ENCODE data around the gene CACNB4.

The CACNB4 gene

GRCh38 chr2:152086231-152086630 lies 12.6 kb downstream of the CACNB4 start:
- DNase-seq = no peak

- no peak for DNase-seq
Measured at GRCh38 chr2:152084076-152084475, 14.8 kb downstream of the CACNB4 start.

GRCh38 chr2:152083202-152083875 lies 15.5 kb downstream of the CACNB4 start:
- no peak for DNase-seq

DNA sequence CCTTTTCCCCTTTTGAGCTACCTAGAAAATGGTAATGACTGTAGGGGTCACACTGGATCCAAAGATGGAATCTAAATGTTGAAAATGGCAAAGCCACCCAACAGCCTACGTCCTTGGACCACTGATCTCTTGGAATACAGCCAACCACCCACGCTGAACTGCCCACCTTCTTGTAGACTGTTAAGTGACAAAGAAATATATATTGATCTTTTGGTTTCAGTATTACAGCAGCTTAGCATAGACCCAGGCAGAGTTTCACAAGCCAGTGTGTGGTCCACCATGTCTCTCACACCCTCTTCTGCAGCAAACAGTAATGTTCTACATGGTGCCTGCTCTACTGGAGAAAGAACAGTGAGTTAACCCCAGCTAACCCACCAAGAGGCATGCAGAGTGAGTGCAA lies 20.2 kb downstream of the CACNB4 start:
- DNase-seq = no peak

GRCh38 chr2:152078023-152078422 lies 20.8 kb downstream of the CACNB4 start:
- DNase-seq = no peak

DNA sequence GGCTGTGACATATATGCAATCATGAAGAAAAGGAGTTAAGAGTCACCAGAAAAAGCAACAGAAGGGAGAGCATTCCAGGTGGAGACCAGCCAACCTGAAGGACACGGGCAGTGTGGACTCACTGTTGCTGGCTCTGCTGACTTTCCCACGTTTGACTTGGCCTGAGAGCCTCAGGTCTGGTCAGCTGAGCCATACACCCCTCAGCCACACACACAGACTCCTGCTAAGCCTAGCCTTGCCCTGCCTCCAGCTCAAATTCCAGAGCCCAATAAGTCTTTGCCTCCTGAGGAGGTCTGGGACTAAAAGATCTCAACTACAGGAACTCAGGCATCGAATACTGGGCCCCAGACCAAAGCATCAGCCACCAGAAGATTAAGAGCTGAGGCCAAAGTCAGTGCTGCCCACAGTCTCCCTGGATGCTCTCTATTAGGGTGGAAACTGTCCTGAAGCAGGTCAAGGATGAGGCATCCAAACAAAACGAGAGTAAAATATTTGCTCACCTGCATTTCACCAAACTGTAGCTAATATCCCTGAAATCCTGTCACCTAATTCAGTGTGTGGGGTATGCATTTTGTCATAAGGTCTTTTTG lies 23.3 kb downstream of the CACNB4 start:
- DNase-seq = no peak

GRCh38 chr2:152072011-152072410 lies 26.8 kb downstream of the CACNB4 start:
- DNase-seq = no peak

DNA sequence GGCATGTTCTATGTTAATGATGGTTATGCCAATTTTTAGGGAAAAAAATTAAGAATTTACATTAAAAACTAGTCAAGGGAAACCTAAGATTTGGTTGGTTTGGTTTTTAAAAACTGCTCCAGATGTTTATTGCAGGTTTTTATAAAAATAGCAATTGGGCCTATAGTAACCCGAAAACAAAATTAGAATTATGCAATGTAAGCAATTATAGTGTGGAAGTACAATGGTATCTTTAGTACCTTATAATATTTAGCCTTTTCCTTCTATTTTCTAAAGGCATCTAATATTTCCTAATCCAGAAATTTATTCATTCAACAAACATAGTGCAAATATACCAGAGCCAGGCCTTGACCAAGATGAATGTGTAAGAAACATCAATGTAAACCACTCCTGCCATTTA lies 27.3 kb downstream of the CACNB4 start:
- DNase-seq = no peak

- no peak for DNase-seq
Measured at GRCh38 chr2:152071092-152071491, 27.8 kb downstream of the CACNB4 start.

- no peak for DNase-seq
Measured at GRCh38 chr2:152068226-152068625, 30.6 kb downstream of the CACNB4 start.

DNA sequence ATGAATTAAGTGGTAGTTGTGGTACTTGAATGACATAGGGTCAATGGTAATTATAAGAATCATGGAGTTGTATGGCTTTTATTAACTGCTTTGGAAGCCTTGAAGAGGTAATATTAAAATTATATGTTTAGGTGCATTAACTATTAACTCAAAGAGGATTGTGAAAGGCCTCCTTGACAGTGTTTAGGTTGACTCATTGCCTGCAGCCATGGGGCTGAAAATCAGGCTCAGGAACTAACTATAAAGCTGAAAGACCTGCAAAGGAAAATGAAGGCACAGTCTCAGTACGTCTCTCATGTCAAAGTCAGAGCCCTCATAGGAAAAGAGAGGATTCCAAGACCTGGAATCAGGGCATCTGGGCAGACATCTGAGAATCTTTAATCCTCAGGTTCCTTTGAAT lies 31.0 kb downstream of the CACNB4 start:
- DNase-seq = no peak

DNA sequence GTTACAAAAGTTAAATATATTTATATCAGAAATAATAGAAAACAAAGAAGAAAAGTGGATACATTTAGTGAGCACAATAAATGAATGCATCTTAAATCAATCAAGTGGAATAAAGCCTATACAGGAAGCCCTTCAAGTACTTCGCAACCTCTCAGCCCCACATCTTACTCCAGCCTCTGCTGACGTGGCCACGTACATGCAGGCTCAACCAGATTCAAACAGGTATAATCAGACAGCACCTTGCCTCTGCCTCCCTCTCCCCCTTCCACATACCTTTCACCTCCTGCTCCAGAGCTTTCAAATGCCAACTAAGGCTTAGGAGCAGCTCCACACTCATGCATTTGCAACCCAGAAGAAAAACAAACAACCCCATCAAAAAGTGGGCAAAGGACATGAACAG lies 32.9 kb downstream of the CACNB4 start:
- no peak for DNase-seq

DNA sequence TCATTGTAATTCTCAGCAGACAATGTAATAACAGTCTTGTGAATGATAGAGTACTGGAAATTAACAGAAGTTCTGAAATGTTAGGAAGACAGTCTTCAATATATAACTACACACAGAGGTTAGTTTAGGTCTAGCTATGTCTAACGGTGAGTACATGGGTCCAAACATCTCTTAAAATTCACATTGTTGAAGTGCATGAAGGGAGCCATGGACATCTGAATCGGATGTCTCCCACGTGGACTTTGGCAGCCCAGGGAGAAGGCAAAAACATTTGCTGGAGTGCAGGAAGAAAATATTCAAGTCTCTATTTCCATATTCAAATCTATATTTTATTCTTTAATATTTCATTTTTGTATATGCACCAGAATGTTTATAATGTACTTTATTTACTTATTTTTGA lies 34.8 kb downstream of the CACNB4 start:
- DNase-seq = no peak

DNA sequence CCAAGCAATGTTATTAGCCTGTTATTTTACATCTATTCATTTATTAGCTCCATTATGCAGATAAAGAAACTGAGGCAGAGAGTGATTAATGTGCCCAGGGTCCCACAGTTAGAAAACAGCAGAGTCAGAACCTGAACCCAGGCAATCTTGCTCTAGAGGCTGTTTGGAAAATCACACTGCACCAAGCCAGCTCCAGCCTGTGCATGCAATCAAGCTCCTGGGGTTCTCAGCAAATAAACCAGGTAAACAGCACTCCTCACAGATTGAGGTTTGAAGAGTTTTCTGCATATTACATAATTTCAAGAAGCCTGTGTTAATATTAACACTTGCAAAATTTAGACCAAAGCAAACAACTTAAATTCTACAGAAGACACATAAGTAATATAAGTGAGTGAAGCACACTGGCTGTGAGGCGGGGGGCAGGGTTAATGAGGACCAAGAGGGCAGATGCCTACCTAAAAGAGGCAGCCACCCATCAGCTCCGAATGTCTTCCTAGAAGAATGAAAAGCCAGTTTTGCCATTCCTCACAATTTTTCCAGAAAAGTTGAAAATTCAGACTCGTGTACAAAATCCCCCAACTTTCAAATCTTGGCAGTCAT lies 35.4 kb downstream of the CACNB4 start:
- DNase-seq = no peak

DNA sequence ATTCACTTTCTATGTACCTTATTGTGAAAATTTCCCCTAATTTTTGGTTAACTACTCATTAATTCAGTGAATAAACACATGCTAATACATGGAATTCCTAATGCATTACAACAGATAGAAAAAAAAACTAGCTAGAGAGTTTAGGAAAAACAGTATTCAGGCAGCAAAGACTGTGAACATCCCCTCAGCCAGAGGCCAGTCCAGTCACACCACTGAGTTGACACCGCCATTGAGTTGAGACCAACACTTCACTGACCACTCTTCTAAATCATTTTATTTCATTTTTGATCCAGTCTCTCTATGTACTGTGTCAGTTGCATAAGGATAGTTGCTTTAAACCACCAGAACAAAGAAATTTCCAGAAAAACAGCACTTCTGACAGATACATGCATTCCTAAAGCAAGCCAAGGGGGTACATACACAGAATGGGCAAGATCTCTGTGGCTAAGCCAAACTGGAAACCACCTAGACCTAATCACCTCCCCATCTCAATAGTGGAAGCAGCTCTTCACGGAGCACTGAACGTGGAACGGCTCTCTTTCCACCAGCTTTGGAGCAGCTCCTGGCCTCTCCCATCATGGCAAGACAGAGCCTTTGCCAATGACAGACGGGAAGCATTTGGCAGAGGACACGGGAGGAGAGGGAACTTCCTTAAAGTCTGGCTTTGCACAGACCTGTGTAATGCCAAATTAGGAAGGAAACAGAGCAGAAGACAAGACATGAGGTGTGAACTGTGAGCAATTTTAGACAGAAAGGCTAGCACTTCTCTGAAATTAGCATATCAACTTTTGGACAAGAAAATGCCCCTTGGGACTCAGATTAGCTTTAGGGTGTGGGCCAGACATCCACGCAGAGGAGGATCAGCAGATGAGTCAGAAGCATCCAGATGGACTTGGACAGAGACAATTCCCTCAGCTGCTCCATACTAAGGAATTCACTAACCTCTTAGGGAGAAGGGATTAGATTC lies 36.4 kb downstream of the CACNB4 start:
- no peak for DNase-seq

GRCh38 chr2:152061383-152061782 lies 37.5 kb downstream of the CACNB4 start:
- DNase-seq = no peak

- DNase-seq = no peak
Measured at GRCh38 chr2:152058655-152059054, 40.2 kb downstream of the CACNB4 start.

GRCh38 chr2:152056418-152056817 lies 42.4 kb downstream of the CACNB4 start:
- DNase-seq = no peak

DNA sequence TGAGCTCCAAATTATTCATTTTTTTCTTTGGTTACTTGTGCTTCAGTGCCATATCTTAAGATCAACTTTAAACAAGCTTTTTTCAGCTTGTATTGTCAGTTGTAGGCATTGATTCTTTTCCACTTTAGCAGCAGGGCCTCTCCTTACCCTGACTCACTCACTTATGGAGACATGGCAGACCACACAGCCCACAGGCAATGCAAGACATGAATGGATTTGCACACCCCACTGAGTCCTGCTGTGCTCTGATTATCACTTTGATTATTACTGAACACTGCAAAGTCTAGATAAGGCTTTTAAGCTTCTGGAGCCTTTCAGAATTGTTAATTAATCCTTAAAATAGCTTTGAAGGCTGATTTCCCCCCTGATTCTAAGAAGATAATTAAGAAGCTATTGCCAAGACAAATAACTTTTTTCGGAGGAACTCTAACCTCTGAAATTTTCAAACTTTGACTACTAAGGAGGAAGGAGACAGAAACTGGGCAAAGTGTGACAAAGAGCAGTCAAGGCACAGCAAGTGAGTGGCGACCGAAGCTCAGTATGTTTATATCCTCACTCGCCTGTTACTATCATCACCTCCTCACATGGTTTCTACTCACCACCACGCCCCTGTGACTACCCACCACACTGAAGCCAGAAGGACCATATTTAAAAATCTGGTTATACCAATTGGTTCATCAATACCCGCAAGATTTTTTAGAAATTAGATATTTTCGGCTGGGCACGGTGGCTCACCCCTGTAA lies 43.3 kb downstream of the CACNB4 start:
- no peak for DNase-seq

- no peak for DNase-seq
Measured at GRCh38 chr2:152054593-152054992, 44.3 kb downstream of the CACNB4 start.

GRCh38 chr2:152051436-152051835 lies 47.4 kb downstream of the CACNB4 start:
- no peak for DNase-seq

- DNase-seq = no peak
Measured at GRCh38 chr2:152050915-152051314, 47.9 kb downstream of the CACNB4 start.

DNA sequence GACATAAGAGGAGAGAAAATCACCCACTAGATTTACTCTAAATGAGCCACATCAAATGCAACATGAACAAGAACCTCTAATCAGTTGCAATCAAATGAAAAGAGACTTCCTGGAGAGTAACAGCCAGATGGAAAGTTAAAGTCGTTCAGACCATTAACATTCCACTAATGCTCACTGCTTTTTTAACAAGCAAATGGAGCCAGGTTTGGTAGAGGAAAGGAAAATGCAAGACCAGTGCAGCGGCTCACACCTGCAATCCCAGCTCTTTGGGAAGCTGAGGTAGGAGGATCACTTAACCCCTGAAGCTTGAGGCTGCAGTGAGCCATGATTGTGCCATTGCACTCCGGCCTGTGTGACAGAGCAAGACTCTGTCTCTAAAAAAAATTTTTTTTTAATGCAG lies 48.5 kb downstream of the CACNB4 start:
- no peak for DNase-seq
